GM08714 (cell line): Measurements from ENCODE around the gene NACAD.
"Not testable (repeated sequence)": the region's sequence is repeated elsewhere in the genome, so short reads cannot be mapped to it uniquely, and the experiment has no call there.

Source experiments
- H3K4me3 ChIP-seq: fragments of 200-500 bp; sonication (Bioruptor generic); 2 replicates; pipeline ENCODE4 v1.5.1; 2014; ENCODE audit warnings: mild to moderate bottlenecking, low read length, inconsistent platforms
- ZNF274 ChIP-seq: IDR thresholded peaks from 2 replicates; pipeline ENCODE4 v1.6.1; 2012; ENCODE audit warnings: mild to moderate bottlenecking, low read depth, low read length

The NACAD gene

GRCh38 chr7:45125193-45125904 lies 36.6 kb upstream of the NACAD start:
- no peak for TF ChIP-seq ZNF274
- H3K4me3 ChIP-seq, result no peak overlapping the region

GRCh38 chr7:45123913-45124710 lies 35.3 kb upstream of the NACAD start:
- TF ChIP-seq ZNF274, result no peak
- no peak overlapping the region for H3K4me3 ChIP-seq

GRCh38 chr7:45122975-45123860 lies 34.4 kb upstream of the NACAD start:
- no peak overlapping the region for H3K4me3 ChIP-seq
- no peak for TF ChIP-seq ZNF274

GRCh38 chr7:45119550-45119949 lies 30.8 kb upstream of the NACAD start:
- no peak for TF ChIP-seq ZNF274
- no peak overlapping the region for H3K4me3 ChIP-seq

GRCh38 chr7:45118889-45119331 lies 30.1 kb upstream of the NACAD start:
- TF ChIP-seq ZNF274, result no peak
- no peak overlapping the region for H3K4me3 ChIP-seq

- H3K4me3 ChIP-seq, result no peak overlapping the region
- no peak for TF ChIP-seq ZNF274
Measured at GRCh38 chr7:45118292-45118691, 29.5 kb upstream of the NACAD start.

GRCh38 chr7:45117582-45117981 lies 28.8 kb upstream of the NACAD start:
- H3K4me3 ChIP-seq, result no peak overlapping the region
- no peak for TF ChIP-seq ZNF274

GRCh38 chr7:45116048-45116447 lies 27.3 kb upstream of the NACAD start:
- no peak overlapping the region for H3K4me3 ChIP-seq
- no peak for TF ChIP-seq ZNF274

GRCh38 chr7:45114926-45115325 lies 26.2 kb upstream of the NACAD start:
- TF ChIP-seq ZNF274, result no peak
- H3K4me3 ChIP-seq, result no peak overlapping the region

GRCh38 chr7:45114257-45114656 lies 25.5 kb upstream of the NACAD start:
- H3K4me3 ChIP-seq, result not testable (repeated sequence)

GRCh38 chr7:45112648-45113047 lies 23.9 kb upstream of the NACAD start:
- TF ChIP-seq ZNF274, result no peak
- H3K4me3 ChIP-seq, result peak overlapping the region; percentile 88; the same call in 1 of the 2 replicates

GRCh38 chr7:45111298-45112223 lies 22.8 kb upstream of the NACAD start, which contains the start of gene TBRG4:
TSS of gene TBRG4 (minus strand) at chr7:45111697. CDS start at chr7:45109237, 2,460 bp downstream.
- H3K4me3 ChIP-seq, result peak within 1 kb of the TSS; percentile 88
- TF ChIP-seq ZNF274, result no peak

- no peak for TF ChIP-seq ZNF274
- no peak overlapping the region for H3K4me3 ChIP-seq
Measured at GRCh38 chr7:45108863-45109262, 20.1 kb upstream of the NACAD start.

GRCh38 chr7:45107356-45107755 lies 18.6 kb upstream of the NACAD start:
- H3K4me3 ChIP-seq, result no peak overlapping the region
- no peak for TF ChIP-seq ZNF274
